SJSA1 (cell line): ENCODE measurements around the gene TAS2R16. TPM values are rescaled to one million over a fixed set of nuclear protein-coding genes. Genes with fewer than 3 reads are reported as not detected.

Experiments
- DNase-seq, 2 experiments: peaks; one replicate each; pipeline ENCODE4 v3.0.0-alpha.2; 2015 to 2020; ENCODE audit warnings: low spot score in 2 of 2, low read depth in 1 of 2
- H3K27ac ChIP-seq: fragments of 250-450 bp; sonication (Bioruptor Pico); 2 replicates; pipeline ENCODE4 v1.5.1; 2020; ENCODE audit warnings: mild to moderate bottlenecking, moderate library complexity
- H3K27me3 ChIP-seq: fragments of 250-450 bp; sonication (Bioruptor Pico); replicated peaks from 2 replicates; pipeline ENCODE4 v1.5.1; 2020; ENCODE audit warnings: mild to moderate bottlenecking, moderate library complexity
- H3K36me3 ChIP-seq: fragments of 250-450 bp; sonication (Bioruptor Pico); 2 replicates; pipeline ENCODE4 v1.5.1; 2020; ENCODE audit warnings: mild to moderate bottlenecking
- H3K4me1 ChIP-seq: fragments of 250-450 bp; sonication (Bioruptor Pico); replicated peaks from 2 replicates; pipeline ENCODE4 v1.6.1; 2021; ENCODE audit warnings: mild to moderate bottlenecking
- H3K4me3 ChIP-seq: fragments of 250-450 bp; sonication (Bioruptor Pico); 2 replicates; pipeline ENCODE4 v1.5.1; 2020; ENCODE audit warnings: mild to moderate bottlenecking
- H3K9me3 ChIP-seq: fragments of 250-450 bp; sonication (Bioruptor Pico); replicated peaks from 2 replicates; pipeline ENCODE4 v1.5.1; 2020; ENCODE audit warnings: mild to moderate bottlenecking
- total RNA-seq: library from RNA; depleted of rRNA; stranded (reverse); fragments of >200 nt; shearing (Covaris generic); gene quantifications from 2 replicates; pipeline ENCODE4 v1.2.3, GENCODE V29; 2014; rRNA removed

Gene TAS2R16
- total RNA-seq, 1 experiment from 2014 or later = not detected

DNA sequence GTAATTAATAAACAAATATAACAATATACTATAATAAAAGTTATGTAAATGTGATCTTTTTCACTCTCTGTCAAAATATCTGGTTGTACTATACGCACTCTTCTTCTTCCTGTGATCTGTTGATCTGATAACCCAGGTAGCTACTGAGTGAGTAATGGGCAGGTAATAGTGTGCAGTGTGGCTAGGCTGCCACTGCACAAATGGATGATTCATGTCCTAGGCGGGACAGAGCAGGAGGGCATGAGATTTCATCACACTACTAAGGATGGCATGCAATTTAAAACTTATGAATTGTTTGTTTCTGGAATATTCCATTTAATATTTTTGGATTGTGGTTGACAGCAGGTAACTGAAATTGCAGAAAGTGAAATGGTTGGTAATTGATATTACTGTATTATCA lies 44.5 kb downstream of the TAS2R16 start:
- Histone ChIP-seq H3K27ac (no peak overlapping the region), H3K27me3 (0 out of 2 replicates have a peak, but pooled peaks cover 4% of the 10 kb centered on the region), H3K36me3 (no peaks in the 10 kb centered on the region), H3K9me3 (no peaks in the 10 kb centered on the region), H3K4me1 (no peaks in the 10 kb centered on the region), H3K4me3 (no peak overlapping the region)
- DNase-seq = no peak

DNA sequence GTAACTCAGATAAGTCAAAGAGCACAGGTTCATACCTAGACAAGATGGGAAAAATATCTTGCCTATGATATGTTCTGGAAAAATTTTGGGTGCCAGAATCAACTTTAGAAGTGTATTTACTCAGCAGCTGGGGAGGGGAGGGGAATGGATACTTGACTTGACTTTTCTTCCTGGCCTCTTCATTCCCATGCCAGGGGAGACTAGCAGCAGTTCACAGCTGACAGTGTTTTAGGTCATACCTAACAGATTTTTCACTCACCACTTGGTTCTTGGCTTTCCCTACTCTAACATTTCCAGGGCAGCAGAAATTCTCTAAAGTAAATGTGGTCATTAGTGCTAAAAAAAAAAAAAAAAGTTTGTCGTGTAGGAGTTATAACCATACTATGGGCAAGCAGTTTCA lies 46.3 kb downstream of the TAS2R16 start:
- Histone ChIP-seq H3K9me3 (no peaks in the 10 kb centered on the region), H3K27me3 (0 out of 2 replicates have a peak, but pooled peaks cover 4% of the 10 kb centered on the region), H3K27ac (no peak overlapping the region), H3K4me3 (no peak overlapping the region), H3K4me1 (no peaks in the 10 kb centered on the region), H3K36me3 (no peaks in the 10 kb centered on the region)
- DNase-seq = no peak

Other genes starting within 250 kb of the TAS2R16 start
- gene CADPS2, start 109.2 kb downstream of the TAS2R16 start, total RNA-seq = 16.1 and 16.6 TPM in 2 replicates
- gene SLC13A1, start 204.3 kb upstream of the TAS2R16 start, total RNA-seq = 0.09 and 0.84 TPM in 2 replicates